Fibroblast of lung (primary cell): ENCODE results near the gene WDR54.

Experiments
- EZH2 ChIP-seq: IDR thresholded peaks from 2 replicates; pipeline ENCODE4 v1.5.1; 2012; ENCODE audit warnings: low read length, control low read depth, mild to moderate bottlenecking; ENCODE audit errors: missing control alignments
- TF ChIP-seq, protein P1 (sequence below), 2 donors: IDR thresholded peaks in 1 of 2; conservative IDR thresholded peaks in 1 of 2; 1 replicate in 1 of 2; 2 replicates in 1 of 2; pipeline ENCODE4 v1.5.1; 2011 to 2012; ENCODE audit warnings: low read length in 2 of 2, control low read depth in 1 of 2, inconsistent platforms in 1 of 2, low read depth in 1 of 2, mild to moderate bottlenecking in 1 of 2

DNA sequence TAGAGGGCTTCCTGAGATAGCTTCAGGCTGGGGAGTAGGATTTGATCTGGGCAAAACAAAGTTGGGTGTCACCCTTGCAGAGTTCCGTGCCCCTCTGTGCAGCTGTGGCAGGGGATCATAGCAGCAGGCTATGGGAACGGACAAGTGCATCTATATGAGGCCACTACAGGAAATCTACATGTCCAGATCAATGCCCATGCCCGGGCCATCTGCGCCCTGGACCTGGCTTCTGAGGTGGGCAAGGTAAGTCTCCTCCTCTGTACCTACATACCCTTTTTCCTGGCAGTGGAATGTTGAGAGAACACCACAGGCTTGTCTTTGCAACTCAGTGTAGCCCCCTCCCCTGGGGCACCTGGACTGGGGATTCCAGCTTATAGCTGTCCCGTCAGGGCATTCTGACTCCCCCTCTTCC lies 3.5 kb downstream of the WDR54 start:
- TF ChIP-seq, protein P1, sequence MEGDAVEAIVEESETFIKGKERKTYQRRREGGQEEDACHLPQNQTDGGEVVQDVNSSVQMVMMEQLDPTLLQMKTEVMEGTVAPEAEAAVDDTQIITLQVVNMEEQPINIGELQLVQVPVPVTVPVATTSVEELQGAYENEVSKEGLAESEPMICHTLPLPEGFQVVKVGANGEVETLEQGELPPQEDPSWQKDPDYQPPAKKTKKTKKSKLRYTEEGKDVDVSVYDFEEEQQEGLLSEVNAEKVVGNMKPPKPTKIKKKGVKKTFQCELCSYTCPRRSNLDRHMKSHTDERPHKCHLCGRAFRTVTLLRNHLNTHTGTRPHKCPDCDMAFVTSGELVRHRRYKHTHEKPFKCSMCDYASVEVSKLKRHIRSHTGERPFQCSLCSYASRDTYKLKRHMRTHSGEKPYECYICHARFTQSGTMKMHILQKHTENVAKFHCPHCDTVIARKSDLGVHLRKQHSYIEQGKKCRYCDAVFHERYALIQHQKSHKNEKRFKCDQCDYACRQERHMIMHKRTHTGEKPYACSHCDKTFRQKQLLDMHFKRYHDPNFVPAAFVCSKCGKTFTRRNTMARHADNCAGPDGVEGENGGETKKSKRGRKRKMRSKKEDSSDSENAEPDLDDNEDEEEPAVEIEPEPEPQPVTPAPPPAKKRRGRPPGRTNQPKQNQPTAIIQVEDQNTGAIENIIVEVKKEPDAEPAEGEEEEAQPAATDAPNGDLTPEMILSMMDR (conservative IDR thresholded peaks at IDR 0.05 in 1 of 2, IDR thresholded peaks at IDR 0.05 in 1 of 2; ENCODE audit: low read depth in 1 of 2, low read length in 2 of 2), result no peak
- no peak for TF ChIP-seq EZH2
